Measurements from ENCODE around the gene CRYBG1.

DNA sequence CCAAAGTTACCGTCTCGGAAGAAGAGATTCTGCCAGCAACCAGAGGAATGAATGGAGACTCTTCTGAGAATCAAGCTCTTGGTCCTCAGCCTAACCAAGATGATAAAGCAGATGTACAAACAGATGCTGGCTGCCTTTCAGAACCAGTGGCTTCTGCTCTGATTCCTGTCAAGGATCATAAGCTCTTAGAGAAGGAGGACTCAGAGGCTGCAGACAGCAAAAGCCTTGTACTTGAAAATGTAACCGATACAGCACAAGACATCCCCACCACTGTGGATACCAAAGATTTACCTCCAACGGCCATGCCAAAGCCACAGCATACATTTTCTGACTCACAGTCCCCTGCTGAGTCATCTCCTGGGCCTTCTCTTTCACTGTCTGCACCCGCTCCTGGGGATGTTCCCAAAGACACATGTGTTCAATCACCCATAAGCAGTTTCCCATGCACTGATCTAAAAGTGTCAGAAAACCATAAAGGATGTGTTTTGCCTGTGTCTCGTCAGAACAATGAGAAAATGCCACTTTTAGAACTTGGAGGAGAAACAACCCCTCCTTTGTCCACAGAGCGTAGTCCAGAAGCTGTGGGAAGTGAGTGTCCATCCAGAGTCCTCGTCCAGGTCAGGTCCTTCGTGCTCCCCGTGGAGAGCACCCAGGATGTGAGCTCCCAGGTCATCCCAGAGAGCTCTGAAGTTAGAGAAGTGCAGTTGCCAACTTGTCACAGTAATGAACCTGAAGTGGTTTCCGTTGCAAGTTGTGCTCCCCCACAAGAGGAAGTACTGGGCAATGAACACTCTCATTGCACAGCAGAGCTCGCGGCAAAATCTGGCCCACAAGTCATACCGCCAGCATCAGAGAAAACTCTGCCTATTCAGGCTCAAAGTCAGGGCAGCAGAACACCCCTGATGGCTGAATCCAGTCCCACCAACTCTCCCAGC lies 159.2 kb downstream of the CRYBG1 start:
- TF ChIP-seq, protein P1, sequence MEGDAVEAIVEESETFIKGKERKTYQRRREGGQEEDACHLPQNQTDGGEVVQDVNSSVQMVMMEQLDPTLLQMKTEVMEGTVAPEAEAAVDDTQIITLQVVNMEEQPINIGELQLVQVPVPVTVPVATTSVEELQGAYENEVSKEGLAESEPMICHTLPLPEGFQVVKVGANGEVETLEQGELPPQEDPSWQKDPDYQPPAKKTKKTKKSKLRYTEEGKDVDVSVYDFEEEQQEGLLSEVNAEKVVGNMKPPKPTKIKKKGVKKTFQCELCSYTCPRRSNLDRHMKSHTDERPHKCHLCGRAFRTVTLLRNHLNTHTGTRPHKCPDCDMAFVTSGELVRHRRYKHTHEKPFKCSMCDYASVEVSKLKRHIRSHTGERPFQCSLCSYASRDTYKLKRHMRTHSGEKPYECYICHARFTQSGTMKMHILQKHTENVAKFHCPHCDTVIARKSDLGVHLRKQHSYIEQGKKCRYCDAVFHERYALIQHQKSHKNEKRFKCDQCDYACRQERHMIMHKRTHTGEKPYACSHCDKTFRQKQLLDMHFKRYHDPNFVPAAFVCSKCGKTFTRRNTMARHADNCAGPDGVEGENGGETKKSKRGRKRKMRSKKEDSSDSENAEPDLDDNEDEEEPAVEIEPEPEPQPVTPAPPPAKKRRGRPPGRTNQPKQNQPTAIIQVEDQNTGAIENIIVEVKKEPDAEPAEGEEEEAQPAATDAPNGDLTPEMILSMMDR (conservative IDR thresholded peaks at IDR 0.05), result no peak
- TF ChIP-seq ZFX (IDR thresholded peaks at IDR 0.05), result no peak
